Small intestine (tissue), 7 donors: ENCODE data around the gene MRS2. TPM values are rescaled to one million over a fixed set of nuclear protein-coding genes. Genes with fewer than 3 reads are reported as not detected.
"Not testable (repeated sequence)": the region's sequence is repeated elsewhere in the genome, so short reads cannot be mapped to it uniquely, and the experiment has no call there.

Source experiments
- DNase-seq, 2 donors: peaks; one replicate each; pipeline versions ENCODE4 v3.0.0 to v3.0.0-alpha.2; 2013
- FAIRE-seq: peaks from 2 replicates; lab custom pipeline; 2012; peaks lifted over from hg19 to GRCh38; lab: Jason Lieb, UNC
- H3K27ac ChIP-seq, 3 donors: one replicate each; pipeline ENCODE4 v1.5.1; 2013; ENCODE audit warnings: low read length in 2 of 3, mild to moderate bottlenecking in 2 of 3, control low read depth in 1 of 3, inconsistent platforms in 1 of 3, low read depth in 1 of 3, moderate library complexity in 1 of 3
- H3K27me3 ChIP-seq, 3 donors: one replicate each; pipeline ENCODE4 v1.6.1; 2013; ENCODE audit warnings: low read length in 3 of 3, inconsistent platforms in 1 of 3; ENCODE audit not compliant: control insufficient read depth in 3 of 3, insufficient read depth in 3 of 3
- H3K36me3 ChIP-seq, 3 donors: one replicate each; pipeline ENCODE4 v1.6.1; 2013; ENCODE audit warnings: low read length in 3 of 3, inconsistent platforms in 1 of 3, low read depth in 1 of 3, mild to moderate bottlenecking in 1 of 3, moderate library complexity in 1 of 3; ENCODE audit not compliant: control insufficient read depth in 3 of 3, insufficient read depth in 2 of 3
- H3K4me1 ChIP-seq, 3 donors: one replicate each; pipeline ENCODE4 v1.6.1; 2013; ENCODE audit warnings: low read length in 2 of 3, inconsistent platforms in 1 of 3, low read depth in 1 of 3, mild to moderate bottlenecking in 1 of 3, moderate library complexity in 1 of 3; ENCODE audit not compliant: control insufficient read depth in 3 of 3, insufficient read depth in 2 of 3
- H3K4me3 ChIP-seq, 3 donors: one replicate each; pipeline ENCODE4 v1.5.1; 2013; ENCODE audit warnings: low read length in 3 of 3, control low read depth in 1 of 3, inconsistent platforms in 1 of 3, low read depth in 1 of 3, mild to moderate bottlenecking in 1 of 3, moderate library complexity in 1 of 3
- H3K9me3 ChIP-seq, 2 donors: one replicate each; pipeline ENCODE4 v1.6.1; 2013; ENCODE audit warnings: low read depth in 1 of 2, low read length in 1 of 2; ENCODE audit not compliant: control insufficient read depth in 2 of 2, insufficient read depth in 1 of 2
- WGBS, 3 donors: extraction: QIAGEN DNeasy Blood & Tissue Kit; methylation state at CpG; one replicate each; pipeline ENCODE4 v1.1.7; 2013; 5-methylcytosine and 5-hydroxymethylcytosine counted together
- polyA plus RNA-seq, 4 donors: library from polyadenylated mRNA; stranded (reverse) in 3 of 4; unstranded in 1 of 4; fragments of 200-250 nt in 3 of 4; fragments of 120-200 nt in 1 of 4; gene quantifications; one replicate each; pipeline versions ENCODE4 v1.2.1 to v1.2.3, GENCODE V29; 2013
- donor health status: healthy with polysubstance abuse.
- donor health status: control.
- donor health status: control.
- donor health status: Bipolar disorder and iron deficiency.
- donor health status: healthy.

Gene MRS2
- polyA plus RNA-seq, 4 donors: 7.0 to 24.4 (median 15.3) TPM

GRCh38 chr6:24382891-24383494 is 19.7 kb upstream of the MRS2 start:
- WGBS, 3 donors: 70 to 79% (median 77%) methylated on average over 9 of the region's 9 CpGs
- peak in 1 of 2 donors; percentile 66 for DNase-seq
- H3K27me3 ChIP-seq, H3K9me3 ChIP-seq, H3K36me3 ChIP-seq, FAIRE-seq: not testable (repeated sequence)
- H3K27ac ChIP-seq: peak overlapping the region in 1 of 3 donors; percentile 80
- peaks cover 0 to 13% (median 0%) of the 10 kb centered on the region in 3 donors for H3K4me1 ChIP-seq
- peak overlapping the region in 1 of 3 donors; percentile 12 for H3K4me3 ChIP-seq

DNA sequence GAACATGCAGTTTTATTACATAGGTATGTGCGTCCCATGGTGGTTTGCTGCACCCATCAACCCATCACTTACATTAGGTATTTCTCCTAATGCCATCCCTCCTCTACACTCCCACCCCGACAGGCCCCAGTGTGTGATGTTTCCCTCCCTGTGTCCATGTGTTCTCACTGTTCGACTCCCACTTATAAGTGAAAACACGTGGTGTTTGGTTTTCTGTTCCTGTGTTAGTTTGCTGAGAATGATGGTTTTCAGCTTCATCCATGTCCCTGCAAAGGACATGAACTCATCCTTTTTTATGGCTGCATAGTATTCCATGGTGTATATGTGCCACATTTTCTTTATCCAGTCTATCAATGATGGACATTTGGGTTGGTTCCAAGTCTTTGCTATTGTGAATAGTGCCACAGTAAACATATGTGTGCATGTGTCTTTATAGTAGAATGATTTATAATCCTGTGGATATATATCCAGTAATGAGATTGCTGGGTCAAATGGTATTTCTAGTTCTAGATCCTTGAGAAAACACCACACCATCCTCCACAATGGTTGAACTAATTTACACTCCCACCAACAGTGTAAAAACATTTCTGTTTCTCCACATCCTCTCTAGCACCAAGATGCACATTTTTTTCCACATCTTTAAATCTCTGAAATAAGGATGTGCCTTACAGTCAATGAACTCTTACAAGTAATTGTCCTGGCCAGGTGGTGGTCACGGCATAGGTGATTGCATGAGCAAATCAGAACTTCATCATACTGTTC is 18.2 kb upstream of the MRS2 start:
- not testable (repeated sequence) for DNase-seq, H3K27me3 ChIP-seq, H3K27ac ChIP-seq, H3K9me3 ChIP-seq, H3K4me3 ChIP-seq, H3K36me3 ChIP-seq, FAIRE-seq
- WGBS, 3 donors: 86 to 91% (median 87%) methylated on average over 5 of the region's 5 CpGs
- H3K4me1 ChIP-seq: peaks cover 0 to 13% (median 0%) of the 10 kb centered on the region in 3 donors

GRCh38 chr6:24385536-24386269 is 17.0 kb upstream of the MRS2 start:
- Histone ChIP-seq H3K27me3 (no peaks in the 10 kb centered on the region), H3K4me1 (peaks cover 0 to 13% (median 0%) of the 10 kb centered on the region in 3 donors), H3K9me3 (no peaks in the 10 kb centered on the region), H3K27ac (peak overlapping the region in 1 of 3 donors; percentile 14), H3K36me3 (no peaks in the 10 kb centered on the region), H3K4me3 (no peak overlapping the region)
- 49 to 68% (median 54%) methylated on average over 8 of the region's 8 CpGs for WGBS, 3 donors
- FAIRE-seq: no peak
- DNase-seq: peak in 1 of 2 donors; percentile 68

DNA sequence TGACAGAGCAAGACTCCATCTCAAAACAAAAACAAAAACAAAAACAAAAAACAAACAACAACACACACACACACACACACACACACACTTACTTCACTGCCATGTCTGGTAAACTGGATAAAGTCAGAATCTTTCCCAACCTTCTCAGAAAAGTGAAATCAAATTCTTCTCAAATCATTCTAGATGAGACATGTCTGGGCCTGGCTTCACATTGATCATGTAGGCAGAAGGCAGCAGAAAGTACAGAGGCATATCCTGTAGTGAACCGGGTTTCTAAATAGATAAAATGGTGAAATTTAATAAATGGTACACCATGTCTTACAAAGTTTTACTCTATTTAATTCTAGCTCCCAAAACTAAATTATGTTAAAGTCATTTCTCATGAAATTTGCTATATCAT is 14.9 kb upstream of the MRS2 start:
- H3K36me3 ChIP-seq: no peaks in the 10 kb centered on the region
- FAIRE-seq (no peak), DNase-seq (no peak)
- H3K27ac ChIP-seq: no peak overlapping the region
- peaks cover 0 to 13% (median 0%) of the 10 kb centered on the region in 3 donors for H3K4me1 ChIP-seq
- 82 to 94% (median 90%) methylated on average over 1 of the region's 1 CpG for WGBS, 3 donors
- H3K4me3 ChIP-seq: no peak overlapping the region
- H3K9me3 ChIP-seq: no peaks in the 10 kb centered on the region
- H3K27me3 ChIP-seq: no peaks in the 10 kb centered on the region

DNA sequence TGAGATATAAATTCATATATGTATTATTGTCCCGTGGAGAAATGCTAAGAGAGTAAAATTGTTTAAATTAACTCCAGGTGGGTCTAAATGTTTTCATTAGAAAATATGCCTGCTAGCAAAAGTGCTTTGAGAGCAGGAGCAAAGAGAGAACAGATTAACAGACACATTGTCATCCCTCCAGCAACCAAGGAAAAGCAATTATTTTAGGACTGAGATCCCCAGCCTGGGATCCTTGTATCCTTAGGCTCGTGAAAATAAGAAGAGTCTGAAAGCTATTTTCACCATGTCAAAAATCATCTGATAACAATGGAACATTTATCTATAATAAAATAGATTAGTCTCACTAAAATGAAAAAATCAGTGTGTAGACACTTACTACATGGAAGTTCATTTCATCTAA is 11.5 kb upstream of the MRS2 start:
- H3K4me1 ChIP-seq: no peaks in the 10 kb centered on the region
- no peaks in the 10 kb centered on the region for H3K36me3 ChIP-seq
- H3K9me3 ChIP-seq: peaks cover 0 to 2% of the 10 kb centered on the region in 2 donors
- H3K27me3 ChIP-seq: no peaks in the 10 kb centered on the region
- WGBS, 3 donors: 58 to 76% (median 69%) methylated on average over 2 of the region's 2 CpGs
- H3K4me3 ChIP-seq: no peak overlapping the region
- DNase-seq: no peak
- FAIRE-seq: no peak
- H3K27ac ChIP-seq: no peak overlapping the region

- no peak for DNase-seq
- H3K27me3 ChIP-seq: peaks cover 0 to 3% (median 0%) of the 10 kb centered on the region in 3 donors
- H3K4me1 ChIP-seq: no peaks in the 10 kb centered on the region
- H3K36me3 ChIP-seq: no peaks in the 10 kb centered on the region
- H3K27ac ChIP-seq: no peak overlapping the region
- no peak overlapping the region for H3K4me3 ChIP-seq
- 59 to 84% (median 81%) methylated on average over 2 of the region's 2 CpGs for WGBS, 3 donors
- FAIRE-seq: no peak
- H3K9me3 ChIP-seq: peaks cover 0 to 9% of the 10 kb centered on the region in 2 donors
Observed at GRCh38 chr6:24391756-24392405, 10.9 kb upstream of the MRS2 start.

DNA sequence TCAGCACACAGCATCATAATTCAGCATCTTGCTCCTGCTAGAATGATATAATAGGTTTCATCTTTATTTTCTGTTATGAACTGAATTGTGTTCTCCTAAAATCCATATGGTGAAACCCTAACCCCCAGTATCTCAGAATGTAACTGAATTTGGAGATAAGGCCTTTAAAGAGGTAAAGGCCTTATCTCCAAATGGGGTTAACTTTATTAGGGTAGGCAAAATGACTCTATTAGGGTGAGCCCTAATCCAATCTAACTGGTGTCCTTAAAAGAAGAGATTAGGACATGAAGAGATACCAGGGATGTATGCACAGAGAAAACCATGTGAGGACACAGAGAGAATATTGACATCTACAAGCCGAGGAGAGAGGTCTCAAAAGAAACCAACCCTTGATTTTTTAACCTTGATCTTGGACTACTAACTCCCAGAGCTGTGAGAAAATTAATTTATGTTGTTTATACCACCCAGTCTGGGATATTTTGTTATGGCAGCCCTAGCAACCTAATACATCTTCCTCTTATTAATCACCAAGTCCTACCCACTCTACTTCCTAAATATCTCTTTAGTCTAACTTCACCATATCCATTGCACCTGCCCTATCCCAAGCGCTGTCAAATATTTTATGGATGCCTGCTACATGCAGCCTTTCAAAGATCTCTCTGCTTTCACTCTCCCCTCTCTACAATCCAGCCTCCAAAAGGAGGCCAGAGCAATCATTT is 8.5 kb upstream of the MRS2 start:
- H3K27ac ChIP-seq: no peak overlapping the region
- H3K4me1 ChIP-seq: no peaks in the 10 kb centered on the region
- FAIRE-seq (no peak), DNase-seq (no peak)
- no peak overlapping the region for H3K4me3 ChIP-seq
- 88 to 90% (median 89%) methylated on average over 2 of the region's 2 CpGs for WGBS, 3 donors
- peaks cover 0 to 11% of the 10 kb centered on the region in 2 donors for H3K9me3 ChIP-seq
- H3K27me3 ChIP-seq: peaks cover 0 to 3% (median 0%) of the 10 kb centered on the region in 3 donors
- no peaks in the 10 kb centered on the region for H3K36me3 ChIP-seq
